ENCODE results near the gene METRN.

The METRN gene

GRCh38 chr16:754656-755055 lies 39.7 kb downstream of the METRN start:
- DNase-seq (ENCODE audit: insufficient read length, low spot score) (no peak), FAIRE-seq (no peak)
- TF ChIP-seq CTCF (IDR thresholded peaks at IDR 0.05; ENCODE audit: insufficient read depth, missing control alignments) = no peak

GRCh38 chr16:756428-756827 lies 41.5 kb downstream of the METRN start:
- no peak for TF ChIP-seq CTCF (IDR thresholded peaks at IDR 0.05; ENCODE audit: insufficient read depth, missing control alignments)
- FAIRE-seq (no peak), DNase-seq (ENCODE audit: insufficient read length, low spot score) (no peak)

- FAIRE-seq (no peak), DNase-seq (ENCODE audit: insufficient read length, low spot score) (no peak)
- TF ChIP-seq CTCF (IDR thresholded peaks at IDR 0.05; ENCODE audit: insufficient read depth, missing control alignments) = no peak
Measured at GRCh38 chr16:759110-759910, 44.4 kb downstream of the METRN start.

- DNase-seq (ENCODE audit: insufficient read length, low spot score) (no peak), FAIRE-seq (no peak)
- no peak for TF ChIP-seq CTCF (IDR thresholded peaks at IDR 0.05; ENCODE audit: insufficient read depth, missing control alignments)
Measured at GRCh38 chr16:760065-760464, 45.1 kb downstream of the METRN start.

- DNase-seq (ENCODE audit: insufficient read length, low spot score) (no peak), FAIRE-seq (no peak)
- TF ChIP-seq CTCF (IDR thresholded peaks at IDR 0.05; ENCODE audit: insufficient read depth, missing control alignments) = no peak
Measured at GRCh38 chr16:760545-761343, 45.8 kb downstream of the METRN start, which contains the start of gene MSLN. Gene MSLN, plus strand, starts transcription at chr16:760734. Its CDS starts 1,947 bp downstream, at chr16:762681.

- DNase-seq (ENCODE audit: insufficient read length, low spot score) (no peak), FAIRE-seq (no peak)
- TF ChIP-seq CTCF (IDR thresholded peaks at IDR 0.05; ENCODE audit: insufficient read depth, missing control alignments) = no peak
Measured at GRCh38 chr16:761625-762513, 47.0 kb downstream of the METRN start.
